HepG2 (cell line): Measurements from ENCODE around the gene KTN1. TPM values are rescaled to one million over a fixed set of nuclear protein-coding genes. Genes with fewer than 3 reads are reported as not detected.

ENCODE experiments used
- ATAC-seq: fragments of 200-7000 bp; cut with Tn5 transposase; 3 replicates; pipeline ENCODE4 v1.9.1; 2020; ENCODE audit warnings: mild to moderate bottlenecking, moderate library complexity
- BruUV-seq: library from RNA; stranded (reverse); fragments of 400-500 nt; replicated peaks from 2 replicates; lab custom pipeline; 2021; lab: Mats Ljungman, UMichigan
- CTCF ChIA-PET: fragments of 300-600 bp; formaldehyde crosslinking; extraction: SDS; loops from one replicate; lab custom pipeline; 2021; ENCODE audit warnings: low total read pairs, inconsistent platforms, low intra/inter-chr PET ratio; lab: Yijun Ruan, JAX
- POLR2A ChIA-PET: fragments of 350-600 bp; sonication (Branson Sonifier 250); formaldehyde crosslinking; loops from one replicate; lab custom pipeline; 2020; ENCODE audit warnings: antibody characterized with exemption, inconsistent platforms; lab: Yijun Ruan, JAX
- DNase-seq: peaks from one replicate; pipeline ENCODE4 v3.0.0-alpha.2; 2015; ENCODE audit warnings: low spot score
- FAIRE-seq: peaks from 3 replicates; lab custom pipeline; 2011; peaks lifted over from hg19 to GRCh38; lab: Jason Lieb, UNC
- H2AFZ ChIP-seq: one replicate; pipeline ENCODE4 v1.6.1; 2011; ENCODE audit warnings: low read length, inconsistent platforms
- H3K27ac ChIP-seq: fragments of 300-600 bp; 3 replicates; pipeline ENCODE4 v1.8.0; 2011; ENCODE audit warnings: mixed run types, mild to moderate bottlenecking, mixed read lengths, low read length, inconsistent platforms; ENCODE audit not compliant: insufficient read depth; ENCODE audit errors: extremely low read length
- H3K27me3 ChIP-seq, 2 experiments: fragments of 200-600 bp in 1 of 2; 2 replicates in 1 of 2; 3 replicates in 1 of 2; pipeline versions ENCODE4 v1.6.0 to v1.8.0; 2011; ENCODE audit warnings: low read length in 2 of 2, mild to moderate bottlenecking in 2 of 2, moderate library complexity in 2 of 2, inconsistent platforms in 1 of 2; ENCODE audit not compliant: insufficient read depth in 2 of 2, control insufficient read depth in 1 of 2
- H3K36me3 ChIP-seq, 2 experiments: fragments of 200-600 bp in 1 of 2; replicated peaks in 1 of 2; 2 replicates in 1 of 2; 3 replicates in 1 of 2; pipeline versions ENCODE4 v1.5.1 to v1.8.0; 2011; ENCODE audit warnings: low read length in 2 of 2, inconsistent platforms in 1 of 2; ENCODE audit not compliant: insufficient read depth in 2 of 2, control insufficient read depth in 1 of 2
- H3K4me1 ChIP-seq: 2 replicates; pipeline ENCODE4 v1.5.1; 2012; ENCODE audit warnings: low read length, inconsistent platforms; ENCODE audit not compliant: insufficient read depth
- H3K4me2 ChIP-seq: 2 replicates; pipeline ENCODE4 v1.6.0; 2011; ENCODE audit warnings: low read depth, low read length, inconsistent platforms
- H3K4me3 ChIP-seq, 3 experiments: fragments of 200-600 bp in 1 of 3; sonication (generic), shearing (Covaris generic) in 1 of 3; replicated peaks in 1 of 3; 2 replicates each; pipeline ENCODE4 v1.5.1; 2011 to 2016; ENCODE audit warnings: low read length in 3 of 3, inconsistent platforms in 2 of 3, low read depth in 2 of 3, mild to moderate bottlenecking in 2 of 3, control low read depth in 1 of 3, mixed read lengths in 1 of 3; ENCODE audit not compliant: insufficient read depth in 1 of 3
- H3K79me2 ChIP-seq: one replicate; pipeline ENCODE4 v1.6.1; 2011; ENCODE audit warnings: low read length, inconsistent platforms; ENCODE audit not compliant: insufficient read depth
- H3K9ac ChIP-seq: 2 replicates; pipeline ENCODE4 v1.6.0; 2011; ENCODE audit warnings: mild to moderate bottlenecking, low read depth, low read length, inconsistent platforms; ENCODE audit not compliant: insufficient read depth
- H3K9me3 ChIP-seq: 2 replicates; pipeline ENCODE4 v1.5.1; 2012; ENCODE audit warnings: mild to moderate bottlenecking, low read length
- H4K20me1 ChIP-seq: 2 replicates; pipeline ENCODE4 v1.6.0; 2011; ENCODE audit warnings: inconsistent platforms, mild to moderate bottlenecking, low read length, moderate library complexity; ENCODE audit not compliant: insufficient read depth
- BCLAF1 ChIP-seq: fragments of 450-650 bp; IDR thresholded peaks from 2 replicates; pipeline ENCODE4 v1.6.1; 2017; ENCODE audit warnings: mild to moderate bottlenecking
- DR1 ChIP-seq: sonication (generic); formaldehyde crosslinking; IDR thresholded peaks from 2 replicates; pipeline ENCODE4 v1.8.0; 2021; ENCODE audit warnings: mild to moderate bottlenecking, missing genetic modification reagents, inconsistent platforms
- FOXA3 ChIP-seq: IDR thresholded peaks from 2 replicates; pipeline ENCODE4 v1.6.1; 2016; ENCODE audit warnings: missing genetic modification reagents, missing compliant biosample characterization
- ISX ChIP-seq: sonication (generic); formaldehyde crosslinking; conservative IDR thresholded peaks from 2 replicates; pipeline ENCODE4 v1.5.0; 2020; ENCODE audit warnings: missing genetic modification reagents
- KLF15 ChIP-seq: sonication (generic); formaldehyde crosslinking; IDR thresholded peaks from 2 replicates; pipeline ENCODE4 v1.8.1; 2023; ENCODE audit warnings: borderline replicate concordance, mild to moderate bottlenecking, inconsistent platforms, missing genetic modification reagents, mixed read lengths
- TP53 ChIP-seq: sonication (generic); formaldehyde crosslinking; conservative IDR thresholded peaks from 2 replicates; pipeline ENCODE4 v1.4.0; 2020; ENCODE audit warnings: missing genetic modification reagents
- ZBTB1 ChIP-seq: sonication (generic); formaldehyde crosslinking; IDR thresholded peaks from 2 replicates; pipeline ENCODE4 v1.4.0; 2020; ENCODE audit warnings: missing genetic modification reagents, borderline replicate concordance
- ZNF253 ChIP-seq: sonication (generic); formaldehyde crosslinking; IDR thresholded peaks from 2 replicates; pipeline ENCODE4 v1.8.0; 2022; ENCODE audit warnings: mild to moderate bottlenecking, missing genetic modification reagents, borderline replicate concordance
- ZNF432 ChIP-seq: sonication (generic); formaldehyde crosslinking; IDR thresholded peaks from 2 replicates; pipeline ENCODE4 v1.5.0; 2020; ENCODE audit warnings: missing genetic modification reagents, mild to moderate bottlenecking, borderline replicate concordance
- ZNF556 ChIP-seq: sonication (generic); formaldehyde crosslinking; IDR thresholded peaks from 2 replicates; pipeline ENCODE4 v1.4.0; 2020; ENCODE audit warnings: mild to moderate bottlenecking, missing genetic modification reagents, borderline replicate concordance
- WGBS: methylation state at CpG from one replicate; pipeline ENCODE4 v1.1.6; 2017; ENCODE audit warnings: low lambda C conversion rate; 5-methylcytosine and 5-hydroxymethylcytosine counted together
- in situ Hi-C: cut with HindIII; loops from 2 replicates; pipeline ENCODE4 v1.10.0; 2017; ENCODE audit warnings: low pct_unique_long_range_greater_than_20kb; ENCODE audit not compliant: extremely low pct_ligation_motif_present
- intact Hi-C: fragments of 100-400 bp; cut with micrococcal nuclease; formaldehyde crosslinking; loops from one replicate; pipeline ENCODE4 v1.10.0; 2022; ENCODE audit not compliant: unreplicated experiment
- polyA plus RNA-seq, 8 experiments: library from polyadenylated mRNA; depleted of rRNA in 3 of 8; stranded (reverse) in 7 of 8; unstranded in 1 of 8; fragments of >200 nt; fragmentation: Illumina TruSeq in 4 of 8; extraction: Trizol in 4 of 8; gene quantifications; 2 replicates each; pipeline versions ENCODE4 v1.2.1 to v1.2.3, GENCODE V29; 2011 to 2016; ENCODE audit warnings: low read depth in 4 of 8, missing spikeins in 1 of 8, mixed read lengths in 1 of 8; ENCODE audit not compliant: insufficient read depth in 1 of 8
- total RNA-seq, 5 experiments: library from RNA; depleted of rRNA; stranded (reverse); fragments of >200 nt; fragmentation: Illumina TruSeq; extraction: Trizol; gene quantifications; 2 replicates each; pipeline ENCODE4 v1.2.3, GENCODE V29; 2016; ENCODE audit warnings: low read depth in 1 of 5
- TF ChIP-seq, protein P1 (sequence below): sonication (generic); formaldehyde crosslinking; IDR thresholded peaks from 2 replicates; pipeline ENCODE4 v1.5.0; 2020; ENCODE audit warnings: mild to moderate bottlenecking, missing genetic modification reagents
- TF ChIP-seq, protein P2 (sequence below): sonication (generic); formaldehyde crosslinking; IDR thresholded peaks from 2 replicates; pipeline ENCODE4 v1.4.0; 2020; ENCODE audit warnings: missing genetic modification reagents

Gene KTN1
- total and polyA plus RNA-seq, 2 of the 13 experiments (the other 11 are each of a cell fraction or from before 2014, with no cell fraction given): 60.6 to 169 TPM

GRCh38 chr14:55604488-55604887 is 24.5 kb downstream of the KTN1 start:
- CTCF ChIA-PET: no interaction called here
- Histone ChIP-seq H3K9me3 (no peaks in the 10 kb centered on the region), H3K4me2 (no peak overlapping the region), H3K9ac (no peak overlapping the region), H4K20me1 (peaks cover 4% of the 10 kb centered on the region)
- intact Hi-C loops: no loop called here
- no peak for ATAC-seq
- TF ChIP-seq ZNF253 (CRISPR knock-in tag) (no peak), DR1 (no peak), FOXA3 (CRISPR knock-in tag) (0 out of 2 replicates have a peak, but pooled peaks have one; percentile 25), TP53 (CRISPR knock-in tag) (no peak), ZBTB1 (no peak)
- TF ChIP-seq, protein P1, sequence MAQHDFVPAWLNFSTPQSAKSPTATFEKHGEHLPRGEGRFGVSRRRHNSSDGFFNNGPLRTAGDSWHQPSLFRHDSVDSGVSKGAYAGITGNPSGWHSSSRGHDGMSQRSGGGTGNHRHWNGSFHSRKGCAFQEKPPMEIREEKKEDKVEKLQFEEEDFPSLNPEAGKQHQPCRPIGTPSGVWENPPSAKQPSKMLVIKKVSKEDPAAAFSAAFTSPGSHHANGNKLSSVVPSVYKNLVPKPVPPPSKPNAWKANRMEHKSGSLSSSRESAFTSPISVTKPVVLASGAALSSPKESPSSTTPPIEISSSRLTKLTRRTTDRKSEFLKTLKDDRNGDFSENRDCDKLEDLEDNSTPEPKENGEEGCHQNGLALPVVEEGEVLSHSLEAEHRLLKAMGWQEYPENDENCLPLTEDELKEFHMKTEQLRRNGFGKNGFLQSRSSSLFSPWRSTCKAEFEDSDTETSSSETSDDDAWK (CRISPR knock-in tag): no peak
- TF ChIP-seq, all 625 proteins: peak for 1
- POLR2A ChIA-PET: no interaction called here
- BruUV-seq: no TSS peak
- DNase-seq (no peak), FAIRE-seq (no peak)
- no peaks in the 10 kb centered on the region for H3K27me3 ChIP-seq
- no peak overlapping the region for H3K27ac ChIP-seq
- in situ Hi-C loops: no loop called here
- no peaks in the 10 kb centered on the region; a peak in 1 of 5 replicates for H3K36me3 ChIP-seq
- H3K79me2 ChIP-seq: peaks cover 96% of the 10 kb centered on the region
- no peak overlapping the region for H3K4me3 ChIP-seq
- H3K4me1 ChIP-seq: peaks cover 89% of the 10 kb centered on the region
- no peak overlapping the region for H2AFZ ChIP-seq

DNA sequence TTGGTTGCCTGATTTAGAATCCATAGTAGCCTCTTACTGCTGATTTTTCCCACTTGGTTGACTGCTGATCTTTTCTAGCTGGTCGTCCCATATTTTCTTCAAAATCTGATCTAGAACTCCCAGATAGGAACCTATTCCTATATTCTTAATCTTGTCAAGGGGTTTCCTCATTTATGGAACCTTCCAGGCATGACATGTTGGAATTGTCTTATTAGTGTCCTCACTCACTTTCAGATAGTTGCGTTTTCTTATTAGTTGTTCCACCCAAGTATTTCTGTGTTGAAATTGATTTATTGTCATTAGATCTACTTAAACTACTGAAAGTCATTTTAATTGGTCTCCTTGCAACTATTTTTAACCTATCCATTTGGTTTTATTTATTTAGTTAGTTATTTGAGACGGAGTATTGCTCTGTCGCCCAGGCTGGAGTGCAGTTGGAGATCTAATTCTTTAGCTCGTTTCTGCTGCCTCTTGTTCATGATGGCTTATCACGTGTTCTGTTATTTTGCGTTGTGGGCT is 25.0 kb downstream of the KTN1 start:
- DNase-seq: no peak
- H2AFZ ChIP-seq: no peak overlapping the region
- ChIA-PET POLR2A (no interaction called here), CTCF (no interaction called here)
- no TSS peak for BruUV-seq
- H3K27me3 ChIP-seq: no peaks in the 10 kb centered on the region
- H3K79me2 ChIP-seq: peaks cover 100% of the 10 kb centered on the region
- intact Hi-C loops (no loop called here), in situ Hi-C loops (no loop called here)
- H3K36me3 ChIP-seq: no peaks in the 10 kb centered on the region; a peak in 1 of 5 replicates
- H3K4me1 ChIP-seq: peaks cover 90% of the 10 kb centered on the region
- no peak for ATAC-seq
- H3K4me3 ChIP-seq: no peak overlapping the region
- FAIRE-seq: no peak
- H3K27ac ChIP-seq: peak overlapping the region; percentile 32
- peaks cover 4% of the 10 kb centered on the region for H4K20me1 ChIP-seq
- no peak overlapping the region for H3K4me2 ChIP-seq
- no peaks in the 10 kb centered on the region for H3K9me3 ChIP-seq
- WGBS: 93% methylated on average over 7 of the region's 7 CpGs
- no peak overlapping the region for H3K9ac ChIP-seq
- TF ChIP-seq KLF15 (CRISPR knock-in tag) (no peak), ZNF432 (CRISPR knock-in tag) (no peak), ZNF556 (CRISPR knock-in tag) (no peak), BCLAF1 (no peak), ISX (no peak)
- TF ChIP-seq, protein P2, sequence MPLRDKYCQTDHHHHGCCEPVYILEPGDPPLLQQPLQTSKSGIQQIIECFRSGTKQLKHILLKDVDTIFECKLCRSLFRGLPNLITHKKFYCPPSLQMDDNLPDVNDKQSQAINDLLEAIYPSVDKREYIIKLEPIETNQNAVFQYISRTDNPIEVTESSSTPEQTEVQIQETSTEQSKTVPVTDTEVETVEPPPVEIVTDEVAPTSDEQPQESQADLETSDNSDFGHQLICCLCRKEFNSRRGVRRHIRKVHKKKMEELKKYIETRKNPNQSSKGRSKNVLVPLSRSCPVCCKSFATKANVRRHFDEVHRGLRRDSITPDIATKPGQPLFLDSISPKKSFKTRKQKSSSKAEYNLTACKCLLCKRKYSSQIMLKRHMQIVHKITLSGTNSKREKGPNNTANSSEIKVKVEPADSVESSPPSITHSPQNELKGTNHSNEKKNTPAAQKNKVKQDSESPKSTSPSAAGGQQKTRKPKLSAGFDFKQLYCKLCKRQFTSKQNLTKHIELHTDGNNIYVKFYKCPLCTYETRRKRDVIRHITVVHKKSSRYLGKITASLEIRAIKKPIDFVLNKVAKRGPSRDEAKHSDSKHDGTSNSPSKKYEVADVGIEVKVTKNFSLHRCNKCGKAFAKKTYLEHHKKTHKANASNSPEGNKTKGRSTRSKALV (CRISPR knock-in tag): no peak
